Stimulated activated CD4-positive, alpha-beta T cell treated with anti-CD3 and anti-CD28 coated beads, Interleukin-4, amount 100 ng/mL, for 1 hour (primary cell): ENCODE measurements around the gene ZBTB21.

ENCODE experiments used
- DNase-seq: peaks from one replicate; pipeline ENCODE4 v3.0.0-alpha.2; 2020

Gene ZBTB21

DNA sequence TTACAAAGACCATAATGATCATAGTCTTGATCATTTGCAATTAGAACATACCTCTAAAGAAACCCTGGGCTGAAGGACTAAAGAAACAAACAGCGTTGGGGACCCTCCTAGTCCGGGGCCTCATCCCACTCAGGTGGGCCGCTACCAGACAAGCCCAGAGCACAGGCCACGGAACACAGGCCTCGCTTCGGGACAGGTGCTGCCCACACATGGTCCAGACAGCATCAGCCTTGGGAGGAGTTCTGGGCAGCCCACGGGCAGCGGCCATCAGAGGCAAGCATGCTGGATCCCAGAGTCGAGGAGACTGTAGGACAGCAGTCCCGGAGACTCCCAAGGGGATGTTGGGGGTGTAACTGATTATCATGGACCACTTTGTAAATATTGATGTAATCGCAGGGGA lies 61.3 kb downstream of the ZBTB21 start:
- DNase-seq: no peak

- DNase-seq: no peak
Measured at GRCh38 chr21:41948078-41948895, 61.9 kb downstream of the ZBTB21 start.

GRCh38 chr21:41945982-41946381 lies 64.2 kb downstream of the ZBTB21 start:
- DNase-seq: no peak

DNA sequence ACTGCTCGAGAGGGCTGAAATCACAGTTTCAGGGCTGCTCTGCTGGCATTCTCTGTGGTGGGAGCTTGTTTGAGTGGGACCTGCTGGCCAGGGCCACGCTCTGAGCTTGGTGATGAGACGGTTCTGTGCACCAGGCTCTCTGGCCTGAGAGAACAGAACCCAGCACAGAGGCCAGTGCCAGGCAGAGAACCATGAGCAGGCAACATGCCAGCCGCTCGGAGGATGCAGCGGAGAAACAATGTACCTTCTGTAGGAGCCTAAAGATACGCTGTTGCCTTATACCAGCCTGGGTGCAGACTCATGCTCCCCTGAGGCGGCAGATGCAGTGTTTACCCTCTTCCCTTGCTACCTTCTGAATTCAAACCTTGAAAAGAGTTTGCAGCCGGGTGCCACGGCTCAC lies 66.3 kb downstream of the ZBTB21 start:
- DNase-seq: no peak

- no peak for DNase-seq
Measured at GRCh38 chr21:41942457-41942856, 67.7 kb downstream of the ZBTB21 start.

- no peak for DNase-seq
Measured at GRCh38 chr21:41941941-41942340, 68.2 kb downstream of the ZBTB21 start.

DNA sequence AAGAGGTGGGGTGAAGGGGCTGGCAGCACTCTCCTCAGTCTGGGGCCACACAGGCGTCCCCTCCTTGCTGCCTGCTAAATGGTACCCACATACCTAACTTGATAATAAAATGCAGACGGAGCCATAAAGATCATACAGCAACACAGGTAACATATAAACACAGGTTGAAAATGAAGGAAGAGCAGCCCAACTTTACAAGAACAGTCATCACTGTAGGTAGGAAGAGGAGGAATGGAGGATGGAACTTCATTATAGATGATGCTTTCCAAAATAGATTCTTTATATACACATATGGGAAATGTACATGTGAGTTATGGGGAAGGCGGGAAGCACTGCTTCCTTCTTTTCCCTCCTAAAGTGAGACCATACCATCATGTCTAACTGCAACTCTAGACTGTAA lies 69.7 kb downstream of the ZBTB21 start:
- DNase-seq: no peak

- no peak for DNase-seq
Measured at GRCh38 chr21:41939391-41939790, 70.8 kb downstream of the ZBTB21 start.
